Erythroblast (primary cell): ENCODE data around the gene KLF5.
"Not testable (repeated sequence)": the region's sequence is repeated elsewhere in the genome, so short reads cannot be mapped to it uniquely, and the experiment has no call there.

Experiments used
- DNase-seq, 2 experiments: peaks; one replicate each; lab custom pipeline; 2025; lab: John Stamatoyannopoulos, UW
- GATA1 ChIP-seq: IDR thresholded peaks from 2 replicates; pipeline ENCODE4 v1.6.1; 2011; ENCODE audit warnings: low read depth, mild to moderate bottlenecking, control low read depth, low read length, moderate library complexity
- POLR2A ChIP-seq: IDR thresholded peaks from 2 replicates; pipeline ENCODE4 v1.6.1; 2011; ENCODE audit warnings: mild to moderate bottlenecking, low read length

The KLF5 gene

GRCh38 chr13:73058736-73059459 is at the start of gene KLF5:
Gene KLF5 (plus strand): TSS chr13:73059005. CDS start chr13:73059328, 323 bp downstream.
- peak; percentile 92 to 95 for DNase-seq
- no peak for TF ChIP-seq POLR2A
- no peak for TF ChIP-seq GATA1

DNA sequence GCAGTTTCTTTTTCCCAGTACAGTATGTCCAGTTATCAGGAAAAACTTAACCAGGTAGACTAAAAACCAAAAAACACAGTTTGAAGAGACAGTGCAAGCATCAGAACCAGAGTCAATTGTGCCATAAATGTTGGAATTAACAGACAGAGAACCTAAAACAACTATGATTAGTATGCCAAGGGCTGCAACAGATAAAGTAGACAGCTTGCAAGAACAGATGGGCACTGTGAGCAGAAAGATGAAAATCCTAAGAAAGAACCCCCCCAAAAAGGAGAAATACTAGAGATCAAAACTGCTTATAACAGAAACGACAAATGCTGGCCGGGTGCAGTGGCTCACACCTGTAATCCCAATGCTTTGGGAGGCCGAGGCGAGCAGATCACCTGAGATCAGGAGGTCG is 47.1 kb upstream of the KLF5 start:
- no peak for TF ChIP-seq POLR2A
- TF ChIP-seq GATA1 = no peak
- DNase-seq = no peak

DNA sequence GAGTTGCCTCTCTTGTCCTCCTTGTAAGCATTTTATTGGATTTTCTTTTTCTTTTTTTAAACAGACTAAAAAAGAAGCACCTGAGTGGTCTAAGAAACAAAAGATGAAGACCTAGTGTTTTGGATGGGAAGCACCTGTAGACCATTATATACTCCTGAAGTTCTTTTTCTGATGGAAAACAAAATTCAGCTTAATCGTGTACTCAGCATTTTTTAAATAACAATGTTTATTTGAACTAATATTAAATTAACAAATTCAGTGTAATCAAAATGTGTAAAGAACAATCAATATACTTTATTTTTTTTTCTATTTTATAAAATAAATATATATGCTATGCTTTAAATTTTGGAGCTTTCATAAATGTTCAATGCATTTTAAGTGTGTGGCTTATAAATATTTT is 43.0 kb upstream of the KLF5 start:
- TF ChIP-seq GATA1 = no peak
- DNase-seq = no peak

GRCh38 chr13:73018336-73018735 is 40.5 kb upstream of the KLF5 start:
- no peak for TF ChIP-seq POLR2A
- no peak for TF ChIP-seq GATA1
- no peak for DNase-seq

- DNase-seq = no peak
- TF ChIP-seq POLR2A = no peak
- no peak for TF ChIP-seq GATA1
Observed at GRCh38 chr13:73025217-73026012, 33.4 kb upstream of the KLF5 start.

DNA sequence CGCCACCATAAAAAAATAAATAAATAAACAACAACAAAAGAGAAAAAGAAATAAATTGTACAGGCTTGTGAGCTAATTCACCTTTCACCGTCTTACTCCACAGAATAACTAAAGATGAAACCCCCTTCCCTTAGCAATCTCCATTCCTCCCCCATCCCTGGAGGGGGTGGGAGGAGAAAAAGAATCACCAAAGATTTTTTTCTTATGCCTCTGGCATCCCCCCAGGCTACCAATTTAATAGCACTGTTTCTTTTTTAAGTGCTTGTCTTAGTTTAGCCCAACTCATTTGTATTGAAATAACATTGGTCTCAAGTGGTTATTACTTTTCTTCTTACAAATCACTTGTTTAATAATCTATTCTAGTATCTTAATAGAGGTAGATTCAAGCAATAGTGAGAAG is 23.9 kb upstream of the KLF5 start:
- DNase-seq = no peak
- TF ChIP-seq POLR2A = no peak

GRCh38 chr13:73035660-73036059 is 23.1 kb upstream of the KLF5 start:
- no peak for TF ChIP-seq POLR2A
- TF ChIP-seq GATA1 = no peak
- no peak for DNase-seq

DNA sequence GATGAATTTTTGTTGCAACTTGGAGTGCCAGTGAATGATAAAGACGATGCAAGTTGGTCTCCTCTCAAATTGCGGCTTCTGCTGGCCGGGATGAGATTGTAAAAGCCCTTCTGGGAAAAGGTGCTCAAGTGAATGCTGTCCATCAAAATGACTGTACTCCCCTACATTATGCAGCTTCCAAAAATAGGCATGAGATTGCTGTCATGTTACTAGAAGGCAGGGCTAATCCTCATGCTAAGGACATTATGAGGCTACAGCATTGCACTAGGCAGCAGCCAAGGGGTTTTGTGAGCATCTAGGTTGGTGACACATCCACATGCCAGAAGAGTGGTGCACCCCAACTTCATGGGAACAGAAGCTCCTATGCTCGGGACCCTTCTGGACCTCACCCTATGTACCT is 22.2 kb upstream of the KLF5 start:
- TF ChIP-seq GATA1 (no peak), POLR2A (no peak)
- DNase-seq = no peak

- no peak for TF ChIP-seq POLR2A
- TF ChIP-seq GATA1 = no peak
- no peak for DNase-seq
Observed at GRCh38 chr13:73038064-73038463, 20.7 kb upstream of the KLF5 start.

DNA sequence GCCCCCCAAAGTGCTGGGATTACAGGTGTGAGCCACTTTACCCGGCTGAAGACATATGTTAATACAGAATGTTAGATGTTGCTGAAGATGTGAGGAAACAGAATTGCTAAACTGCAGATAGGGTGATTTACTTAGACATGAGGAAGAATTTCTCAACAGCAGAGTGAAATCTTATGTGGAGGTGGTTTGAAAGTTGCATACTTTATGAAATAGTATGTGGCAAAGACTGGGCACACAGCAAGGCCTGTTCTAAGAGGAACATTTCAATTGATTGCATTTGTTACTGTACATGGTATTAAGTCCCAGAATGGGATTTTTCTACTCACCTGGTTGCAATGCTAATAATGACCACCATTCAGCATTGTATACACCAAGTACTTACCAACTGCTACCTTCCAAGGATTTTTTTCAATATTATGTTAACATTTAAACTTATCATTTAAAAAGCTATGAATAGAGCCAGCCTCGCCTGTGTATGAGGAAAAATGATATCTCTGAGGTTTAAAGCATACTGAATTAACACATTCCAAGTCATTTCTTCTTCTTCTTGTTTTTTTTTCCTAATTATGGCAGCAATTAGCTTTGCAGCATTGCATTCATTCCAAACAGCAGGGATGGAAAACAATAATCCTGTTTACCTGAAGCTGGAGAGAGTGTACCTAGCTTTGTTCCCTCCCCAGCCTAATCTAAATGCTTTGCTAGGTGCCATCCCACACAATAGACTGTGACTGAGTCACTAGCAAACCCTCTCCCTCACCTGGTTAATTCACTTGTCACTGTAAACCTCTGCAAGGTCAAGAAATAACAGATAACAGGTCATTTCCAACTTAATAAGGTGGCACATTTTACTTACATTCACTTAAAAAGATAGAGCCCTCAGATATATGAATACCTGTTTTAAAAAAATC is 19.4 kb upstream of the KLF5 start:
- DNase-seq = no peak
- TF ChIP-seq GATA1 (no peak), POLR2A (no peak)

GRCh38 chr13:73040484-73040883 is 18.3 kb upstream of the KLF5 start:
- DNase-seq = no peak
- TF ChIP-seq POLR2A (no peak), GATA1 (no peak)

GRCh38 chr13:73040968-73041596 is 17.7 kb upstream of the KLF5 start:
- DNase-seq = peak; percentile 7 to 61
- TF ChIP-seq POLR2A (no peak), GATA1 (no peak)

DNA sequence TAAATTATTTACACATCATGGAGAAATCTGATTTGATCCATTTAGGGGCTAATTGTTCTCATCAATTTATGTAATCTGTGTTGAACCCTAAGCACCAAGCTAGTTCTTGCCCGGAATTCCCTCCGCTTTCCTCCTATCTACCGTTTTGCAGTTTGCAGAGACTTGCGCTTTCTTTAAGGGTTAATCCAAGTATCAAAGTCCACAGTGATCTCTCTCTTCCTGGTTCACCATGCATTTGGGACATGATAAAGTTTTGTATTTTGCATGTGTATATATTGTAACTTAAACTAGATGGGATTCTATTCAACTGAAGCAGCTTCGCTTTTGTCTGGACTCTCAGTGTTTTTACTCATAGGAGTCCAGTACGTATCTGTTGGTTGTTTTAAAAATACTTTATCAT is 13.8 kb upstream of the KLF5 start:
- no peak for DNase-seq
- TF ChIP-seq POLR2A (no peak), GATA1 (no peak)

DNA sequence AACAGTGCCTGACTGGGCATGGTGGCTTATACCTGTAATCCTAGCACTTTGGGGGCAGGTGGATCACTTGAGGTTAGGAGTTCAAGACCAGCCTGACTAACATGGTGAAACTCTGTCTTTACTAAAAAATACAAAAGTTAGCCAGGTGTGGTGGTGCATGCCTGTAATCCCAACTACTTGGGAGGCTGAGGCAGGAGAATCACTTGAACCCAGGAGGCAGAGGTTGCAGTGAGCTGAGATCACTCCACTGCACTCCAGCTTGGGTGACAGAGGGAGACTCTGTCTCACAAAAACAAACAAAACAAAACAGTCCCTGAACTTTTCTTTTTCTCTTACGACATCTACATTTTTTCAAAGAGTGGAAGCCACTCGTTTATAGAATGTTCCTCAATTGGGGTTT is 10.2 kb upstream of the KLF5 start:
- not testable (repeated sequence) for DNase-seq
